Measurements from ENCODE around the gene WDR41. TPM values are rescaled to one million over a fixed set of nuclear protein-coding genes. Genes with fewer than 3 reads are reported as not detected.

The WDR41 gene
- total RNA-seq, 1 donor from 2014 or later, result 59.6 TPM

- no peak for TF ChIP-seq CTCF (conservative IDR thresholded peaks at IDR 0.05)
- Mint-ChIP-seq H3K36me3 (peaks cover 4% of the 10 kb centered on the region), H3K9me3 (no peaks in the 10 kb centered on the region), H3K4me3 (no peak overlapping the region), H3K4me1 (ENCODE audit: unreplicated experiment) (peaks cover 7% of the 10 kb centered on the region), H3K27me3 (no peaks in the 10 kb centered on the region), H3K27ac (no peak overlapping the region)
- DNase-seq (ENCODE audit: extremely low spot score, unreplicated experiment), result no peak
Observed at GRCh38 chr5:77413049-77413448, 79.1 kb downstream of the WDR41 start.

- no peaks in the 10 kb centered on the region for H3K27me3 Mint-ChIP-seq
- H3K9me3 Mint-ChIP-seq, result no peaks in the 10 kb centered on the region
- H3K36me3 Mint-ChIP-seq, result peaks cover 17% of the 10 kb centered on the region
- TF ChIP-seq CTCF (conservative IDR thresholded peaks at IDR 0.05), result no peak
- no peak for DNase-seq (ENCODE audit: extremely low spot score, unreplicated experiment)
- no peak overlapping the region for H3K27ac Mint-ChIP-seq
- H3K4me3 Mint-ChIP-seq, result no peak overlapping the region
- H3K4me1 Mint-ChIP-seq (ENCODE audit: unreplicated experiment), result no peaks in the 10 kb centered on the region
Observed at GRCh38 chr5:77409870-77410621, 82.1 kb downstream of the WDR41 start.

- Mint-ChIP-seq H3K4me1 (ENCODE audit: unreplicated experiment) (no peaks in the 10 kb centered on the region), H3K27ac (no peak overlapping the region), H3K9me3 (no peaks in the 10 kb centered on the region), H3K4me3 (no peak overlapping the region), H3K27me3 (no peaks in the 10 kb centered on the region), H3K36me3 (peaks cover 17% of the 10 kb centered on the region)
- no peak for DNase-seq (ENCODE audit: extremely low spot score, unreplicated experiment)
- no peak for TF ChIP-seq CTCF (conservative IDR thresholded peaks at IDR 0.05)
Observed at GRCh38 chr5:77407152-77407551, 85.0 kb downstream of the WDR41 start.

- H3K27ac Mint-ChIP-seq, result no peak overlapping the region
- H3K27me3 Mint-ChIP-seq, result no peaks in the 10 kb centered on the region
- peaks cover 2% of the 10 kb centered on the region for H3K4me1 Mint-ChIP-seq (ENCODE audit: unreplicated experiment)
- TF ChIP-seq CTCF (conservative IDR thresholded peaks at IDR 0.05), result no peak
- H3K4me3 Mint-ChIP-seq, result no peak overlapping the region
- peaks cover 11% of the 10 kb centered on the region for H3K36me3 Mint-ChIP-seq
- H3K9me3 Mint-ChIP-seq, result no peaks in the 10 kb centered on the region
- no peak for DNase-seq (ENCODE audit: extremely low spot score, unreplicated experiment)
Observed at GRCh38 chr5:77402796-77403195, 89.3 kb downstream of the WDR41 start.

- no peaks in the 10 kb centered on the region for H3K27me3 Mint-ChIP-seq
- no peak overlapping the region for H3K4me3 Mint-ChIP-seq
- peaks cover 12% of the 10 kb centered on the region for H3K4me1 Mint-ChIP-seq (ENCODE audit: unreplicated experiment)
- no peak for DNase-seq (ENCODE audit: extremely low spot score, unreplicated experiment)
- no peaks in the 10 kb centered on the region for H3K9me3 Mint-ChIP-seq
- H3K27ac Mint-ChIP-seq, result no peak overlapping the region
- peaks cover 7% of the 10 kb centered on the region for H3K36me3 Mint-ChIP-seq
- no peak for TF ChIP-seq CTCF (conservative IDR thresholded peaks at IDR 0.05)
Observed at GRCh38 chr5:77400645-77401044, 91.5 kb downstream of the WDR41 start.

Data from type B pancreatic cell (in vitro differentiated cells).